OCI-LY3 (cell line): ENCODE results near the gene COL10A1.

Experiments used
- H2AFZ ChIP-seq: fragments of 200-600, 300-600 bp; shearing (Covaris generic); 2 replicates; pipeline ENCODE4 v1.6.0; 2014; ENCODE audit warnings: antibody characterized with exemption, low read depth, low read length
- H3K27ac ChIP-seq: fragments of 200-600, 300-600 bp; sonication (generic); 2 replicates; pipeline ENCODE4 v1.5.1; 2014; ENCODE audit warnings: mild to moderate bottlenecking, low read length, moderate library complexity, mixed read lengths
- H3K27me3 ChIP-seq: fragments of 200-600, 300-600 bp; sonication (generic); 2 replicates; pipeline ENCODE4 v1.6.1; 2014; ENCODE audit warnings: low read depth, low read length, mixed read lengths
- H3K36me3 ChIP-seq: fragments of 200-600, 300-600 bp; sonication (generic); replicated peaks from 2 replicates; pipeline ENCODE3; 2014; ENCODE audit warnings: low read depth, low read length, mixed read lengths
- H3K4me1 ChIP-seq: fragments of 300-600, 200-600 bp; sonication (generic); 2 replicates; pipeline ENCODE4 v1.6.1; 2014; ENCODE audit warnings: low read length, mixed read lengths
- H3K4me2 ChIP-seq: fragments of 200-600, 300-600 bp; sonication (generic); 2 replicates; pipeline ENCODE4 v1.6.1; 2014; ENCODE audit warnings: low read length, mixed read lengths
- H3K4me3 ChIP-seq: fragments of 300-600, 200-600 bp; sonication (generic); 2 replicates; pipeline ENCODE4 v1.5.1; 2014; ENCODE audit warnings: antibody characterized with exemption, mild to moderate bottlenecking, low read length, moderate library complexity
- H3K79me2 ChIP-seq: fragments of 300-600, 200-600 bp; shearing (Covaris generic); 2 replicates; pipeline ENCODE4 v1.6.1; 2014; ENCODE audit warnings: mild to moderate bottlenecking, low read length, mixed read lengths
- H3K9ac ChIP-seq: fragments of 300-600, 200-600 bp; shearing (Covaris generic); 2 replicates; pipeline ENCODE4 v1.6.0; 2014; ENCODE audit warnings: mild to moderate bottlenecking, low read length, moderate library complexity
- H3K9me3 ChIP-seq: fragments of 200-600, 300-600 bp; shearing (Covaris generic); 2 replicates; pipeline ENCODE4 v1.6.1; 2014; ENCODE audit warnings: low read length, mixed read lengths; ENCODE audit not compliant: insufficient read depth
- H4K20me1 ChIP-seq: fragments of 200-600, 300-600 bp; sonication (generic); 2 replicates; pipeline ENCODE4 v1.6.1; 2016; ENCODE audit warnings: low read length, mixed read lengths; ENCODE audit not compliant: insufficient read depth
- EZH2phosphoT487 ChIP-seq: fragments of 200-600 bp; shearing (Covaris generic); IDR thresholded peaks from 2 replicates; pipeline ENCODE4 v1.6.1; 2018; ENCODE audit warnings: antibody characterized with exemption, mixed run types, low read depth
- TF ChIP-seq, protein P1 (sequence below): fragments of 200-600, 300-600 bp; sonication (generic); IDR thresholded peaks from 2 replicates; pipeline ENCODE4 v1.5.1; 2014; ENCODE audit warnings: antibody characterized with exemption, low read length, low read depth

COL10A1 gene

DNA sequence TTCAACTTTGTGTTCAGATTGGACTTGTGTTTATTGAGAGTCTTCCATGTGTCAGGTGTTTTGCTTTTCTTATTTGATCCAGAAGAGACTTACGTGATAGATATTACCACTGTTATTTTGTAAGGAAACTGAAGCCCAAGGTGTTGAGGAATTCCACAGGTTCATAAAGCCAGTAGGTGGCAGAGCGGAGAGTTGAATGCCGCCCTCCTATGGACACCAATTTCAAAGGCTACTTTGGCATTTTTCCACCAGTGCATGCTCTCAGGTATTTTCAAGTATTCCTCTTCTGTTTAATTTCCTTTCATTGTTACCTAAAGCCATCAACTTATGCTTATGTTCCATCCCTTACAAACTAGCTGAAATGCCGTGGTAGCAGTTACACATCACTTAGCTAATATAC lies 14.0 kb upstream of the COL10A1 start:
- H3K79me2 ChIP-seq: no peaks in the 10 kb centered on the region
- no peak overlapping the region for H3K4me3 ChIP-seq
- TF ChIP-seq EZH2phosphoT487: no peak
- TF ChIP-seq, protein P1, sequence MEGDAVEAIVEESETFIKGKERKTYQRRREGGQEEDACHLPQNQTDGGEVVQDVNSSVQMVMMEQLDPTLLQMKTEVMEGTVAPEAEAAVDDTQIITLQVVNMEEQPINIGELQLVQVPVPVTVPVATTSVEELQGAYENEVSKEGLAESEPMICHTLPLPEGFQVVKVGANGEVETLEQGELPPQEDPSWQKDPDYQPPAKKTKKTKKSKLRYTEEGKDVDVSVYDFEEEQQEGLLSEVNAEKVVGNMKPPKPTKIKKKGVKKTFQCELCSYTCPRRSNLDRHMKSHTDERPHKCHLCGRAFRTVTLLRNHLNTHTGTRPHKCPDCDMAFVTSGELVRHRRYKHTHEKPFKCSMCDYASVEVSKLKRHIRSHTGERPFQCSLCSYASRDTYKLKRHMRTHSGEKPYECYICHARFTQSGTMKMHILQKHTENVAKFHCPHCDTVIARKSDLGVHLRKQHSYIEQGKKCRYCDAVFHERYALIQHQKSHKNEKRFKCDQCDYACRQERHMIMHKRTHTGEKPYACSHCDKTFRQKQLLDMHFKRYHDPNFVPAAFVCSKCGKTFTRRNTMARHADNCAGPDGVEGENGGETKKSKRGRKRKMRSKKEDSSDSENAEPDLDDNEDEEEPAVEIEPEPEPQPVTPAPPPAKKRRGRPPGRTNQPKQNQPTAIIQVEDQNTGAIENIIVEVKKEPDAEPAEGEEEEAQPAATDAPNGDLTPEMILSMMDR: no peak; the same call in 1 of the 2 replicates
- H3K4me1 ChIP-seq: no peaks in the 10 kb centered on the region
- H3K9me3 ChIP-seq: no peaks in the 10 kb centered on the region
- no peaks in the 10 kb centered on the region for H3K27me3 ChIP-seq
- no peaks in the 10 kb centered on the region for H4K20me1 ChIP-seq
- H2AFZ ChIP-seq: no peak overlapping the region
- H3K4me2 ChIP-seq: no peak overlapping the region
- no peaks in the 10 kb centered on the region for H3K36me3 ChIP-seq
- H3K9ac ChIP-seq: no peak overlapping the region
- no peak overlapping the region for H3K27ac ChIP-seq

DNA sequence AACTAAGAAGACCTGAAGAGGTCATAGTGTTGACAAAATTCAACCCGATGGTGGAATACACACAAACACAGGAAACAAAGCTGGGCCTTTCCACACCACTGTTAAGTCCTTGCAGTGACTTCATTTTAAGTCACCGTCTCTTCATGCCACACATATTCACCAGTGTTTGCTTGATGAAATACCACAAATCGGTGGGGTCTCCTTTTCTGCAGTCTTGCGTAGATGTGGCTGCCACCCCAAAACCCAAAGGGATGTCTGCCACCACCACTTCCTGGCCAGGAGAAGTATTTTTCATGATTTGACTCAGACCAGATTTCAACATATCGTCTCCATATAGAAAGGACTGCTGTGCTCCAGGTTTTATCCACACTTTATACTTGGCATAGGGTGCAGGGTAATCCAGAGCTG lies 11.0 kb upstream of the COL10A1 start:
- Histone ChIP-seq H3K9me3 (no peaks in the 10 kb centered on the region), H3K4me2 (no peak overlapping the region), H3K79me2 (no peaks in the 10 kb centered on the region), H3K27ac (no peak overlapping the region), H4K20me1 (no peaks in the 10 kb centered on the region), H3K9ac (no peak overlapping the region), H3K4me3 (no peak overlapping the region), H2AFZ (no peak overlapping the region), H3K4me1 (no peaks in the 10 kb centered on the region), H3K36me3 (no peaks in the 10 kb centered on the region), H3K27me3 (no peaks in the 10 kb centered on the region)
- TF ChIP-seq, protein P1: no peak
- TF ChIP-seq EZH2phosphoT487: no peak

DNA sequence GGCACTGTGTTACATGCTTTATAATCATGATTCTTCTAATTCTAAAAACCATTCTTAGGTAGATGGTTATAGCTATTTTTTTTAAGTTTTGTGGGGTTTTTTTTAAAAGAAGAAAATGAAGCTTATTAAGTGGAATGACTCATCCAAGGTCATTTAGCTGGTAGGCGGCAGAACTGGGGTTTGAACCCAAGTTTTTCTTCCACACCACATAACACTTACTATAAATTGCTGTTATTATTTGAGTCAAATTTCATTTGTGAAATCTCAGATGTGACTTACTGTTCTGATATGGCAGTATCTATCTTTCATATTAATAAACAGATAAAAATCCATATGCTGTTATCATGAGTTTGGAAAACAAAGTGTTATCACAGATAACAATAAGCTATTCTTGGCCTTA lies 10.4 kb upstream of the COL10A1 start:
- no peaks in the 10 kb centered on the region for H3K79me2 ChIP-seq
- H3K4me2 ChIP-seq: no peak overlapping the region
- H3K27ac ChIP-seq: no peak overlapping the region
- TF ChIP-seq EZH2phosphoT487: no peak
- TF ChIP-seq, protein P1: no peak
- H3K9ac ChIP-seq: no peak overlapping the region
- no peaks in the 10 kb centered on the region for H3K9me3 ChIP-seq
- no peaks in the 10 kb centered on the region for H4K20me1 ChIP-seq
- H3K27me3 ChIP-seq: no peaks in the 10 kb centered on the region
- H3K4me1 ChIP-seq: no peaks in the 10 kb centered on the region
- H3K4me3 ChIP-seq: no peak overlapping the region
- no peak overlapping the region for H2AFZ ChIP-seq
- no peaks in the 10 kb centered on the region for H3K36me3 ChIP-seq

DNA sequence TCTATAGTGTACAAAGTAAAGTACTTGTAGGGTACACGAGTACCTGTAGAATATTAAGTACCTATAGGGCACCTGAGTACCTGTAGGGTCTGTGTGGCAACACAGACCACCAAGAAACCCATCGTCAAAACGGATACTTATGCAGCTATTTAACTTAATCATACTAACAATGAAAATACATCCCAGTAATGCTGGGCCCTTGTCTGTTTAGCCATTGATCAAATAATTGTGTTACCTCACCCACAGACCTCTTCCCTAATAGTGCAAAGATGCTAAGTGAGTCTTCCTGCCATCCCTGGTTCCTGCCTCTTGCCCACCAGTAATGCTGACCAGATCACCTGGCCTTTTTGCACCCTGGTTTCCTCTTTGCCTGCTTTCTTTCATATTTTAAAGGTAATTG lies 7.5 kb upstream of the COL10A1 start:
- Histone ChIP-seq H3K27ac (no peak overlapping the region), H3K9me3 (no peaks in the 10 kb centered on the region), H3K79me2 (no peaks in the 10 kb centered on the region), H3K4me1 (no peaks in the 10 kb centered on the region), H4K20me1 (no peaks in the 10 kb centered on the region), H3K4me2 (no peak overlapping the region), H3K36me3 (no peaks in the 10 kb centered on the region), H2AFZ (no peak overlapping the region), H3K27me3 (no peaks in the 10 kb centered on the region), H3K9ac (no peak overlapping the region), H3K4me3 (no peak overlapping the region)
- TF ChIP-seq, protein P1: no peak
- no peak for TF ChIP-seq EZH2phosphoT487
